NK-92 (cell line): ENCODE data around the gene EPHA5.

Experiments
- DNase-seq: peaks from one replicate; lab custom pipeline; 2025; ENCODE audit not compliant: unreplicated experiment; lab: John Stamatoyannopoulos, UW

Gene EPHA5

GRCh38 chr4:65635051-65635821 lies 35.1 kb downstream of the EPHA5 start:
- DNase-seq, result no peak

GRCh38 chr4:65624651-65625050 lies 45.6 kb downstream of the EPHA5 start:
- DNase-seq, result no peak

- DNase-seq, result no peak
Observed at GRCh38 chr4:65623506-65623905, 46.8 kb downstream of the EPHA5 start.

- DNase-seq, result no peak
Observed at GRCh38 chr4:65617416-65617815, 52.9 kb downstream of the EPHA5 start.

GRCh38 chr4:65604515-65604914 lies 65.8 kb downstream of the EPHA5 start:
- no peak for DNase-seq

- no peak for DNase-seq
Observed at GRCh38 chr4:65600656-65601055, 69.6 kb downstream of the EPHA5 start.

GRCh38 chr4:65599340-65599739 lies 70.9 kb downstream of the EPHA5 start:
- no peak for DNase-seq

GRCh38 chr4:65597697-65598096 lies 72.6 kb downstream of the EPHA5 start:
- no peak for DNase-seq

- DNase-seq, result no peak
Observed at GRCh38 chr4:65592089-65592488, 78.2 kb downstream of the EPHA5 start.

GRCh38 chr4:65589921-65590320 lies 80.4 kb downstream of the EPHA5 start:
- DNase-seq, result no peak

- no peak for DNase-seq
Observed at GRCh38 chr4:65589331-65589730, 81.0 kb downstream of the EPHA5 start.

GRCh38 chr4:65580551-65580950 lies 89.7 kb downstream of the EPHA5 start:
- DNase-seq, result no peak

GRCh38 chr4:65566473-65566872 lies 103.8 kb downstream of the EPHA5 start:
- DNase-seq, result no peak

GRCh38 chr4:65561164-65561563 lies 109.1 kb downstream of the EPHA5 start:
- DNase-seq, result no peak

GRCh38 chr4:65559270-65559669 lies 111.0 kb downstream of the EPHA5 start:
- DNase-seq, result no peak

- no peak for DNase-seq
Observed at GRCh38 chr4:65552057-65552456, 118.2 kb downstream of the EPHA5 start.

- DNase-seq, result no peak
Observed at GRCh38 chr4:65550500-65550899, 119.8 kb downstream of the EPHA5 start.

GRCh38 chr4:65546882-65547416 lies 123.3 kb downstream of the EPHA5 start:
- DNase-seq, result no peak

- DNase-seq, result no peak
Observed at GRCh38 chr4:65538571-65538970, 131.7 kb downstream of the EPHA5 start.

GRCh38 chr4:65535113-65535512 lies 135.2 kb downstream of the EPHA5 start:
- DNase-seq, result no peak

GRCh38 chr4:65521666-65522065 lies 148.6 kb downstream of the EPHA5 start:
- DNase-seq, result no peak

- no peak for DNase-seq
Observed at GRCh38 chr4:65515646-65516045, 154.6 kb downstream of the EPHA5 start.

GRCh38 chr4:65510976-65511375 lies 159.3 kb downstream of the EPHA5 start:
- DNase-seq, result no peak
